Panc1 (cell line): Measurements from ENCODE around the gene FBXL16.

ENCODE experiments used
- POLR2AphosphoS5 ChIP-seq: IDR thresholded peaks from 2 replicates; pipeline ENCODE4 v1.6.1; 2012; ENCODE audit warnings: mild to moderate bottlenecking, low read depth, low read length, moderate library complexity
- SIN3A ChIP-seq: IDR thresholded peaks from 2 replicates; pipeline ENCODE4 v1.6.1; 2012; ENCODE audit warnings: low read depth, mild to moderate bottlenecking, low read length, moderate library complexity, borderline replicate concordance; ENCODE audit not compliant: insufficient read depth
- TCF7L2 ChIP-seq: IDR thresholded peaks from 2 replicates; pipeline ENCODE4 v1.6.1; 2011; ENCODE audit warnings: mild to moderate bottlenecking, low read depth, low read length, inconsistent platforms
- TF ChIP-seq, protein P1 (sequence below): fragments of 450-650 bp; IDR thresholded peaks from 2 replicates; pipeline ENCODE4 v1.5.1; 2017; ENCODE audit warnings: mild to moderate bottlenecking
- TF ChIP-seq, protein P2 (sequence below), 2 experiments: IDR thresholded peaks; 2 replicates each; pipeline ENCODE4 v1.6.1; 2011 to 2012; ENCODE audit warnings: low read depth in 2 of 2, control low read depth in 1 of 2, low read length in 1 of 2, mild to moderate bottlenecking in 1 of 2, moderate library complexity in 1 of 2; ENCODE audit not compliant: insufficient read depth in 1 of 2

GRCh38 chr16:718922-719321, 13.3 kb upstream of the FBXL16 start:
- TF ChIP-seq, protein P1, sequence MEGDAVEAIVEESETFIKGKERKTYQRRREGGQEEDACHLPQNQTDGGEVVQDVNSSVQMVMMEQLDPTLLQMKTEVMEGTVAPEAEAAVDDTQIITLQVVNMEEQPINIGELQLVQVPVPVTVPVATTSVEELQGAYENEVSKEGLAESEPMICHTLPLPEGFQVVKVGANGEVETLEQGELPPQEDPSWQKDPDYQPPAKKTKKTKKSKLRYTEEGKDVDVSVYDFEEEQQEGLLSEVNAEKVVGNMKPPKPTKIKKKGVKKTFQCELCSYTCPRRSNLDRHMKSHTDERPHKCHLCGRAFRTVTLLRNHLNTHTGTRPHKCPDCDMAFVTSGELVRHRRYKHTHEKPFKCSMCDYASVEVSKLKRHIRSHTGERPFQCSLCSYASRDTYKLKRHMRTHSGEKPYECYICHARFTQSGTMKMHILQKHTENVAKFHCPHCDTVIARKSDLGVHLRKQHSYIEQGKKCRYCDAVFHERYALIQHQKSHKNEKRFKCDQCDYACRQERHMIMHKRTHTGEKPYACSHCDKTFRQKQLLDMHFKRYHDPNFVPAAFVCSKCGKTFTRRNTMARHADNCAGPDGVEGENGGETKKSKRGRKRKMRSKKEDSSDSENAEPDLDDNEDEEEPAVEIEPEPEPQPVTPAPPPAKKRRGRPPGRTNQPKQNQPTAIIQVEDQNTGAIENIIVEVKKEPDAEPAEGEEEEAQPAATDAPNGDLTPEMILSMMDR = no peak
- TF ChIP-seq, protein P2, sequence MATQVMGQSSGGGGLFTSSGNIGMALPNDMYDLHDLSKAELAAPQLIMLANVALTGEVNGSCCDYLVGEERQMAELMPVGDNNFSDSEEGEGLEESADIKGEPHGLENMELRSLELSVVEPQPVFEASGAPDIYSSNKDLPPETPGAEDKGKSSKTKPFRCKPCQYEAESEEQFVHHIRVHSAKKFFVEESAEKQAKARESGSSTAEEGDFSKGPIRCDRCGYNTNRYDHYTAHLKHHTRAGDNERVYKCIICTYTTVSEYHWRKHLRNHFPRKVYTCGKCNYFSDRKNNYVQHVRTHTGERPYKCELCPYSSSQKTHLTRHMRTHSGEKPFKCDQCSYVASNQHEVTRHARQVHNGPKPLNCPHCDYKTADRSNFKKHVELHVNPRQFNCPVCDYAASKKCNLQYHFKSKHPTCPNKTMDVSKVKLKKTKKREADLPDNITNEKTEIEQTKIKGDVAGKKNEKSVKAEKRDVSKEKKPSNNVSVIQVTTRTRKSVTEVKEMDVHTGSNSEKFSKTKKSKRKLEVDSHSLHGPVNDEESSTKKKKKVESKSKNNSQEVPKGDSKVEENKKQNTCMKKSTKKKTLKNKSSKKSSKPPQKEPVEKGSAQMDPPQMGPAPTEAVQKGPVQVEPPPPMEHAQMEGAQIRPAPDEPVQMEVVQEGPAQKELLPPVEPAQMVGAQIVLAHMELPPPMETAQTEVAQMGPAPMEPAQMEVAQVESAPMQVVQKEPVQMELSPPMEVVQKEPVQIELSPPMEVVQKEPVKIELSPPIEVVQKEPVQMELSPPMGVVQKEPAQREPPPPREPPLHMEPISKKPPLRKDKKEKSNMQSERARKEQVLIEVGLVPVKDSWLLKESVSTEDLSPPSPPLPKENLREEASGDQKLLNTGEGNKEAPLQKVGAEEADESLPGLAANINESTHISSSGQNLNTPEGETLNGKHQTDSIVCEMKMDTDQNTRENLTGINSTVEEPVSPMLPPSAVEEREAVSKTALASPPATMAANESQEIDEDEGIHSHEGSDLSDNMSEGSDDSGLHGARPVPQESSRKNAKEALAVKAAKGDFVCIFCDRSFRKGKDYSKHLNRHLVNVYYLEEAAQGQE (IDR thresholded peaks at IDR 0.05; ENCODE audit: insufficient read depth in 1 of 2, low read depth in 2 of 2, low read length in 1 of 2) = no peak
- TF ChIP-seq TCF7L2 = no peak
- no peak for TF ChIP-seq SIN3A
- no peak; the same call in 1 of the 2 replicates for TF ChIP-seq POLR2AphosphoS5
